Jurkat, Clone E6-1 (cell line): ENCODE measurements around the gene C8G.

Experiments used
- DNase-seq: peaks from one replicate; pipeline ENCODE4 v3.0.0-alpha.2; 2011; ENCODE audit warnings: low read depth, low spot score
- H3K4me3 ChIP-seq: 2 replicates; pipeline ENCODE4 v1.5.1; 2011; ENCODE audit warnings: mild to moderate bottlenecking, low read length, control low read depth, moderate library complexity

C8G gene

GRCh38 chr9:136961279-136962065, 16.4 kb downstream of the C8G start:
- DNase-seq = no peak

GRCh38 chr9:136962163-136962562, 17.1 kb downstream of the C8G start:
- no peak overlapping the region for H3K4me3 ChIP-seq
- no peak for DNase-seq

More at GRCh38 chr9:136961279-136962065, 16.4 kb downstream of the C8G start:
- H3K4me3 ChIP-seq = no peak overlapping the region

GRCh38 chr9:136962701-136963248, 17.7 kb downstream of the C8G start:
- no peak overlapping the region for H3K4me3 ChIP-seq
- DNase-seq = no peak

GRCh38 chr9:136963341-136963740, 18.3 kb downstream of the C8G start:
- no peak for DNase-seq
- H3K4me3 ChIP-seq = no peak overlapping the region

- no peak overlapping the region for H3K4me3 ChIP-seq
- no peak for DNase-seq
These were observed 18.7 kb downstream of the C8G start for GRCh38 chr9:136963751-136964150.

GRCh38 chr9:136964171-136964689, 19.2 kb downstream of the C8G start:
- no peak for DNase-seq

GRCh38 chr9:136964833-136965422, 19.9 kb downstream of the C8G start:
- no peak for DNase-seq
- no peak overlapping the region for H3K4me3 ChIP-seq

More at GRCh38 chr9:136964171-136964689, 19.2 kb downstream of the C8G start:
- no peak overlapping the region for H3K4me3 ChIP-seq

GRCh38 chr9:136965771-136966484, 20.9 kb downstream of the C8G start:
- H3K4me3 ChIP-seq = peak overlapping the region; percentile 46
- peak; percentile 59 for DNase-seq

- DNase-seq = no peak
- H3K4me3 ChIP-seq = no peak overlapping the region
These were observed 23.5 kb downstream of the C8G start for GRCh38 chr9:136968333-136969127.

- no peak overlapping the region for H3K4me3 ChIP-seq
- no peak for DNase-seq
These were observed 24.1 kb downstream of the C8G start for GRCh38 chr9:136969150-136969549.

- DNase-seq = no peak
These were observed 24.7 kb downstream of the C8G start for GRCh38 chr9:136969774-136970173.

GRCh38 chr9:136970361-136970760, 25.3 kb downstream of the C8G start:
- H3K4me3 ChIP-seq = no peak overlapping the region
- no peak for DNase-seq

More at GRCh38 chr9:136969774-136970173, 24.7 kb downstream of the C8G start:
- H3K4me3 ChIP-seq = no peak overlapping the region

- DNase-seq = no peak
These were observed 26.7 kb downstream of the C8G start for GRCh38 chr9:136971746-136972145.

GRCh38 chr9:136972335-136972734, 27.3 kb downstream of the C8G start:
- no peak overlapping the region for H3K4me3 ChIP-seq
- no peak for DNase-seq

More at GRCh38 chr9:136971746-136972145, 26.7 kb downstream of the C8G start:
- no peak overlapping the region for H3K4me3 ChIP-seq

GRCh38 chr9:136972743-136973142, 27.7 kb downstream of the C8G start:
- no peak for DNase-seq

GRCh38 chr9:136973618-136974617, 28.9 kb downstream of the C8G start:
- no peak overlapping the region for H3K4me3 ChIP-seq
- no peak for DNase-seq

More at GRCh38 chr9:136972743-136973142, 27.7 kb downstream of the C8G start:
- no peak overlapping the region for H3K4me3 ChIP-seq

- no peak for DNase-seq
- no peak overlapping the region for H3K4me3 ChIP-seq
These were observed 29.9 kb downstream of the C8G start for GRCh38 chr9:136974817-136975535.
